Subcutaneous abdominal adipose tissue (tissue), 5 donors: ENCODE measurements around the gene TREH.

Source experiments
- H3K27ac ChIP-seq: one replicate; pipeline ENCODE4 v1.7.0; 2013; ENCODE audit warnings: low read depth, mild to moderate bottlenecking, inconsistent platforms, low read length, moderate library complexity
- H3K27me3 ChIP-seq, 5 donors: one replicate each; pipeline ENCODE4 v1.7.0; 2013; ENCODE audit warnings: low read length in 5 of 5, inconsistent platforms in 1 of 5; ENCODE audit not compliant: control insufficient read depth in 5 of 5, insufficient read depth in 4 of 5
- H3K36me3 ChIP-seq, 5 donors: one replicate each; pipeline ENCODE4 v1.7.0; 2013; ENCODE audit warnings: low read length in 5 of 5; ENCODE audit not compliant: control insufficient read depth in 5 of 5, insufficient read depth in 5 of 5
- H3K4me1 ChIP-seq, 5 donors: one replicate each; pipeline ENCODE4 v1.7.0; 2013; ENCODE audit warnings: low read length in 5 of 5, mild to moderate bottlenecking in 3 of 5, moderate library complexity in 1 of 5; ENCODE audit not compliant: control insufficient read depth in 5 of 5, insufficient read depth in 5 of 5
- H3K4me3 ChIP-seq, 5 donors: one replicate each; pipeline ENCODE4 v1.7.0; 2013; ENCODE audit warnings: low read length in 5 of 5, low read depth in 1 of 5
- H3K9ac ChIP-seq, 5 donors: one replicate each; pipeline ENCODE4 v1.7.0; 2013; ENCODE audit warnings: low read length in 5 of 5, mild to moderate bottlenecking in 4 of 5, moderate library complexity in 3 of 5
- H3K9me3 ChIP-seq, 5 donors: one replicate each; pipeline ENCODE4 v1.7.0; 2013; ENCODE audit warnings: low read length in 5 of 5; ENCODE audit not compliant: control insufficient read depth in 5 of 5
- donor health status: healthy.
- donor health status: healthy.
- donor health status: healthy.
- donor health status: healthy.
- donor health status: healthy.

The TREH gene

DNA sequence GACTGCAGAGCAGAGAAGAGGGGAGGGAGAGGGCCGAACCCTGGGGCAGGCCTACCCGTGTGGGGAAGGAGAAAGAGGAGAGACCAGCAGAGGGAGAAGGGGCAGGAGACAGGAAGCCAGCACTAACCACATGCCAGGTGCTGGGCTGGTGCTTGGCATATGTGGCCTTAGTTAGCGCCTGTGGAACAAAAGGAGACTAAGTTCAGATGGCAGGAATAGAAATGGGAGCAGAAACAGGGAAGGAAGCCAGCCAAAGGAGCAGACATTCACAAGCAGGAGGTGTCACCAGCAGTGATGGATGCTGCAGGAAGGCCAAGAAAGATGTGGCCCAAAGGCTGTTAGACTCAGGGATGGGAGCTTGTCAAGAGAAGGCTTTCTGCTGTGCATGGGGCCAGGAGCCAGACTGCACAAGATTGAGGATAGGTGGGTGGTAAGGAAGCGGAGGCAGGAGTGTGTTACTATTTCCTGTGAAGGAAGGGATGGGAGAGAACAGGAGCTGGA, 26.7 kb downstream of the TREH start:
- no peak overlapping the region for H3K4me3 ChIP-seq
- H3K9ac ChIP-seq: no peak overlapping the region
- peaks cover 13 to 95% (median 93%) of the 10 kb centered on the region in 5 donors for H3K36me3 ChIP-seq
- H3K27ac ChIP-seq: no peak overlapping the region
- no peaks in the 10 kb centered on the region for H3K27me3 ChIP-seq
- peaks cover 9 to 17% (median 15%) of the 10 kb centered on the region in 5 donors for H3K4me1 ChIP-seq
- H3K9me3 ChIP-seq: no peaks in the 10 kb centered on the region

DNA sequence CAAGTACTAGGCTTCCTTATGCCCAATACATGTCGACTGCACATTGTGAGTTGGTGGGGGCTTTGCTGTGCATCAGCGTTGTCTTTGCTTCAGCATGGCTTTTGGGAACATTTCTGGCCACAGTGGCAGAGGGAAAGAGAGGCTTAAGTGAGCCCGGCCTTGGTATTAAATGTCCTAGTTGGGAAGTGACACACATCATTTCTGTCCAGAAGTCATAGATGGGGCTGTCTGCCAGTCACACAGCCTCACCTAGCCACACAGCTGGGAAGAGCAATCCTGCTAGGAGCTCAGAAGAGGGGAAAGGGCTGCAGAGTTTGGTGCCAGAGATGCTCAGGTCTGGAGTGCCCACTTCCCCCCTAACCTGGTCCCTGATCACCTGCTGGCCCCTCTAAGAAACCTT, 27.6 kb downstream of the TREH start:
- H3K9me3 ChIP-seq: no peaks in the 10 kb centered on the region
- no peak overlapping the region for H3K27ac ChIP-seq
- H3K36me3 ChIP-seq: peaks cover 16 to 95% (median 88%) of the 10 kb centered on the region in 5 donors
- no peak overlapping the region for H3K9ac ChIP-seq
- peaks cover 11 to 23% (median 18%) of the 10 kb centered on the region in 5 donors for H3K4me1 ChIP-seq
- no peak overlapping the region for H3K4me3 ChIP-seq
- H3K27me3 ChIP-seq: no peaks in the 10 kb centered on the region

DNA sequence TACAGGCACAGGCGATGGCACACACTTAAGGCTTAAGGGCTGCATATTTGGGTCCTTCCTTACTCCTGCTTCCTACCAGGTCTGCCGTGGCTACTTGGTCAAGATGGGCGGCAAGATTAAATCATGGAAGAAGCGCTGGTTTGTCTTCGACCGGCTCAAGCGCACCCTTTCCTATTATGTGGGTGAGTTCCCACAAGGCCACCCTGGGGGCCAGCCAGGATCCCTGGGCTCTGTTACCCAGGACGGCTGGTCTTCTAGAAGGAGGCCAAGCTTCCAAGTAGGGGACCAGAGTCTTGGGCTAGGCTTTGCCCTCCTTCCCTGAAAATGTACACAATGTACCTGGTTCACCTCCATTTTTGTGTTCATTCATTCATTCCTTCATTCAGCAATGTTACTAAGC, 29.1 kb downstream of the TREH start:
- peaks cover 17 to 35% (median 32%) of the 10 kb centered on the region in 5 donors for H3K4me1 ChIP-seq
- no peaks in the 10 kb centered on the region for H3K9me3 ChIP-seq
- no peak overlapping the region for H3K4me3 ChIP-seq
- H3K27ac ChIP-seq: peak overlapping the region; percentile 91
- no peaks in the 10 kb centered on the region for H3K27me3 ChIP-seq
- H3K9ac ChIP-seq: no peak overlapping the region
- peaks cover 18 to 92% (median 80%) of the 10 kb centered on the region in 5 donors for H3K36me3 ChIP-seq

DNA sequence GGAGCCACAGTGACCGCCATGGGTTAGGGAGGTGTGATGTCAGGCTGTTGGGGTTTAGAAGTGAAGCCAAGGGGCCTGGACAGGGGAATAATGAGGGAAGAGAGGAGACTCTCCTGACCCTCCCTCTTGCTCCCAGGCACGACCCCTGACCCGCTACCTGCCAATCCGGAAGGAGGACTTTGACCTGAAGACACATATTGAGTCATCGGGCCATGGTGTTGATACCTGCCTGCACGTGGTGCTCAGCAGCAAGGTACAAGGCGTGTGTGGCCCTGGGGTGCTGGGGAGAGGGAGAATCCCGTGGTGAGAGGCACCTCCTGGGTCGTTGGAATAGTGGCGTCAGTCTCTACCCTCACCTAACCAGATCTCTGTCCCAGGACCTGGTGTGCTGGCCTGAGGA, 29.5 kb downstream of the TREH start:
- peak overlapping the region; percentile 91 for H3K27ac ChIP-seq
- H3K9me3 ChIP-seq: no peaks in the 10 kb centered on the region
- H3K4me3 ChIP-seq: no peak overlapping the region
- peaks cover 14 to 92% (median 80%) of the 10 kb centered on the region in 5 donors for H3K36me3 ChIP-seq
- H3K4me1 ChIP-seq: peaks cover 19 to 39% (median 36%) of the 10 kb centered on the region in 5 donors
- H3K27me3 ChIP-seq: no peaks in the 10 kb centered on the region
- peak overlapping the region in 1 of 5 donors; percentile 3 for H3K9ac ChIP-seq

DNA sequence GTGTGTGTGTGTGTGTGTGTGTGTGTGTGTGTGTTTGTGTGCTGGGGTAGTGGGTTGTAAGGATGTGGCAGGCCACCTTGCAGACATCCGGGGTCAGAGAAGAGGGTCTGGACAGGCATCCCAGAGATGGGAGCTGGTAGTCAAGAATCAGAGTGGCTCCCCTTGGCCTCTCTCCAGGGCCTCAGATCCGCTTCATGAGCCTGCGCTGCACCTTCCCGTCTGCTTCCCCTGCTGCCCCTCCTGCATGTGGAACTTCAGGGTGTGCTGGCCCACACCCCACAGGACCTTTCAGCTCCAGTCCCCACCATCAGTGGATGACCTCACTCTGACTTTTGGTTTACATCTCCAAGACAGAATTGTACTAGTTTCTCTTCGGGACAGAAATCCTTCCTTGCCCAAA, 31.2 kb downstream of the TREH start:
- H3K9me3 ChIP-seq: no peaks in the 10 kb centered on the region
- peak overlapping the region in 2 of 5 donors; percentile 19 to 77 for H3K9ac ChIP-seq
- H3K36me3 ChIP-seq: peaks cover 8 to 96% (median 83%) of the 10 kb centered on the region in 5 donors
- no peaks in the 10 kb centered on the region for H3K27me3 ChIP-seq
- peaks cover 23 to 56% (median 52%) of the 10 kb centered on the region in 5 donors for H3K4me1 ChIP-seq
- H3K27ac ChIP-seq: peak overlapping the region; percentile 91
- H3K4me3 ChIP-seq: no peak overlapping the region

DNA sequence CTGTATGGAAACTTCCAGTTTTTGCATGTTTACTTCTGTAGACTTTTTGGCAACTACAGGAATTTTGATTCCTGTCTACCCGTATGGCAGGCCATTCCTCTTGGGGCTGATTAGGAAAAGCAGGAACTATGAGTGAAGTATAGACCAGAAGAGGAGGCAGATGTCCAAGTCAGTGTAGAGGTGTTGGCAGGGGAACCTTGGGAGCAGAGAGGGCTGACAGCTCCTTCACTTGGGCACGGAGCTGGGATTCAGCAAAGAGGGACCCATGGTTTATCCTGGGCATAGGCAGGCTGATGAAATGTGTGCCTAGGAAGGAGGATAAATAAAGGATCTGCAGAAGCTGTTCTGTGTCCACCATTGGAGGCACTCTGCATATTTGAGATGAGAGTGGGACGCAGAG, 33.1 kb downstream of the TREH start:
- peaks cover 7 to 96% (median 85%) of the 10 kb centered on the region in 5 donors for H3K36me3 ChIP-seq
- H3K9ac ChIP-seq: no peak overlapping the region
- no peak overlapping the region for H3K4me3 ChIP-seq
- H3K27ac ChIP-seq: peak overlapping the region; percentile 91
- H3K9me3 ChIP-seq: no peaks in the 10 kb centered on the region
- H3K27me3 ChIP-seq: no peaks in the 10 kb centered on the region
- H3K4me1 ChIP-seq: peaks cover 24 to 75% (median 70%) of the 10 kb centered on the region in 5 donors

DNA sequence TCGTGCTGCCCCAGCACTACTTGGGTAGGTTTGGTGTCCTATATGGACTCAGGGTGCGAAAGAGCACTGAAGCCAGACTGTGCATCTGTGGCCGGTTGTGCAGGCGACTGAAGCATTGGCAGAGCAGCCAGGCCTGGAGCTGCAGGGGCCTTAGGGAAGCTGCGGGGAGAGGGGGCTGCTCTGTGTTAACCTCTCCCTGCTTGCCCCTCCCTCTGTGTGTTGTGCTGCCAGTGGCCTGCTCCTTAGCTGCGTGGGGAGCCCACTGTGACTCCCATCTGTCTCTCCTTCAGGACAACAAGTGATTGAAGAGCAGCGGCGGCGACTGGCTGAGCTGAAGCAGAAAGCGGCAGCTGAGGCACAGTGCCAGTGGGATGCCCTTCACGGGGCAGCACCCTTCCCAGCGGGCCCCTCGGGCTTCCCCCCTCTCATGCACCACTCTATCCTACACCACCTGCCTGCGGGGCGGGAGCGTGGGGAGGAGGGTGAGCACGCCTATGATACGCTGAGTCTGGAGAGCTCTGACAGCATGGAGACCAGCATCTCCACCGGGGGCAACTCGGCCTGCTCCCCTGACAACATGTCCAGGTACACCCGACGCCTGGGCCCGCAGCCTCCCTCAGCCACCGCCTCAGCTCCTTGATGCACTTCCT, 34.3 kb downstream of the TREH start:
- Histone ChIP-seq H3K36me3 (peaks cover 5 to 96% (median 86%) of the 10 kb centered on the region in 5 donors), H3K4me1 (peaks cover 24 to 87% (median 81%) of the 10 kb centered on the region in 5 donors), H3K27me3 (no peaks in the 10 kb centered on the region), H3K9ac (peak overlapping the region in 1 of 5 donors; percentile 16), H3K4me3 (peak overlapping the region in 1 of 5 donors; percentile 2), H3K9me3 (no peaks in the 10 kb centered on the region), H3K27ac (peak overlapping the region; percentile 91)

DNA sequence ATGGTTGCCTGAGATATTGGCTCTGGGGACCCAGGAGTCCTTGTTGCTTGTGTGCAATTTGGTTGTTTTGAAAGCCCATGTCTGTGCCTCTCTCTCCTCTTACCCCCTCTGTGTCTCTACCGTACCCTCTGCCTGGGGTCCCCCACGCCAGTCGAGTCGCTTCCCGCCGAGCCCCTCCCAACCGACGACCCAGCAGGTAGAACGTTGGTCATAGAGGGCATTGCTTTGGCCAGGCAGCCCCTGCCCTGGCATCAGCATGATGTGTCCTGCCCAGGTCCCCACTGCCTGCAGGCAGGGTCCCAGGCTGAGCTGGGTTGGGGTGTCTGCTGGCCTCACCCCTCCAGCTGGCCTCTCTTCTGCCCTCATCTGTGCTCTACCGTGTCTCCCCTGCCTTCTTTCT, 35.0 kb downstream of the TREH start:
- peaks cover 24 to 91% (median 85%) of the 10 kb centered on the region in 5 donors for H3K4me1 ChIP-seq
- peaks cover 5 to 96% (median 86%) of the 10 kb centered on the region in 5 donors for H3K36me3 ChIP-seq
- H3K9ac ChIP-seq: no peak overlapping the region
- peak overlapping the region; percentile 91 for H3K27ac ChIP-seq
- no peaks in the 10 kb centered on the region for H3K27me3 ChIP-seq
- no peaks in the 10 kb centered on the region for H3K9me3 ChIP-seq
- peak overlapping the region in 1 of 5 donors; percentile 2 for H3K4me3 ChIP-seq

DNA sequence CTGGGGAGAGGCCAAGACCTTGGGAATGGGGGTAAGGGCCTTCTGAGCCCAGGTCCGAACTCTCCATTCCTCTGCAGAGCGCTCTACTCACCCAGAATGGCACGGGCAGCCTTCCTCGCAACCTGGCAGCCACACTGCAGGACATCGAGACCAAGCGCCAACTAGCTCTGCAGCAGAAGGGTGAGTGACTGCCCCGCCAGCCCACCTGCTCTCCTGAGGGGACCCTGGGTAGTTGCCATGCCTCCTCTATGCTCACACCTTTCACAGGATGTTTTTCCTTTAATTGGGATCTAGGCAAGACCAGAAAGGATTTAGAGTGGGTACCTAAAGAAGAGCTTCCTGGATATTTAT, 35.5 kb downstream of the TREH start:
- Histone ChIP-seq H3K4me3 (no peak overlapping the region), H3K36me3 (peaks cover 5 to 96% (median 86%) of the 10 kb centered on the region in 5 donors), H3K27ac (peak overlapping the region; percentile 91), H3K4me1 (peaks cover 24 to 94% (median 86%) of the 10 kb centered on the region in 5 donors), H3K9ac (no peak overlapping the region), H3K27me3 (no peaks in the 10 kb centered on the region), H3K9me3 (no peaks in the 10 kb centered on the region)

DNA sequence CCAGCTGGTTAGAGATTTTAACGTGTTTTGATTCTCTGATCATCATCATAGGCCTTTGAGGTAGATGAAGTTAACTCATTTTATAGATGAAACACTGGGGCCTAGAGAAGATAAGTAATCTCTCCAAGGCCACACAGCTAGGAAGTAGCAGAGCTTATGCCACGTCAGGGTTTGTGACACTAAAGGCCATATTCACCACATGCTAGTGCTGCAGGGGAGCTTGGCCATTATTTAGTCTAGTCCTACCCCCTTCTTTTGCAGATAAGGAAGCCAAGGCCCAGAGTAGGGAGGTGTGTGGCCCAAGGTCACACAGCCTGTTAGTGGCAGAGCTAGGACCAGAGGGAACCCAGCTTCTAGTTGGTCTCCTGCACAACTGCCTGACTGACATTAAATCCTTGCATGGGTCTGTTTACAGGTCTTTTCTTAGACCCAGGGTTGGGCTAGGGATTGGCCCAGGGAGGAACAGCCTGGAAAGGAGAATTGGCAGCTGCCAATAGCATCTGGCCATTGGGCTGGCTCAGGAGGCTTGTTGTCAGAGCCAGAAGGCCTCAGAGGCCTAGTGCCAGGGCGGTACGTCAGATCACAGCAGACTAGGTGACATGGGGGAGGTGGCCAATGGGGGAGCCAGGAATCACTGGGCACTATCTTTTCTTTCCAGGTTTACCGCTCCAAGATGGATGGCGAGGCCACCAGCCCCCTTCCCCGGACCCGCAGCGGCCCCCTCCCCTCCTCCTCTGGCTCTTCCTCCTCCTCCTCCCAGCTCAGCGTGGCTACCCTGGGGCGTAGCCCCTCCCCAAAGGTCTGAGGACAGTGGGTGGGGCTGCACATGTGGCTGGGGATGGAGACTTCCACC, 36.1 kb downstream of the TREH start:
- Histone ChIP-seq H3K4me3 (no peak overlapping the region), H3K9ac (peak overlapping the region in 2 of 5 donors; percentile 1 to 63), H3K27ac (peak overlapping the region; percentile 91), H3K9me3 (no peaks in the 10 kb centered on the region), H3K4me1 (peaks cover 20 to 94% (median 84%) of the 10 kb centered on the region in 5 donors), H3K27me3 (no peaks in the 10 kb centered on the region), H3K36me3 (peaks cover 5 to 97% (median 88%) of the 10 kb centered on the region in 5 donors)
